GOT3 (cell line): ENCODE data around the gene CYB5B.

ENCODE experiments used
- DNase-seq: peaks from one replicate; lab custom pipeline; 2025; ENCODE audit warnings: mixed read lengths; lab: John Stamatoyannopoulos, UW

CYB5B gene

GRCh38 chr16:69486724-69487123 lies 62.3 kb downstream of the CYB5B start:
- no peak for DNase-seq

GRCh38 chr16:69490707-69491324 lies 66.4 kb downstream of the CYB5B start:
- DNase-seq: no peak

GRCh38 chr16:69494991-69495392 lies 70.6 kb downstream of the CYB5B start:
- no peak for DNase-seq

GRCh38 chr16:69495821-69496220 lies 71.4 kb downstream of the CYB5B start:
- no peak for DNase-seq

GRCh38 chr16:69496376-69496775 lies 72.0 kb downstream of the CYB5B start:
- no peak for DNase-seq

GRCh38 chr16:69496896-69497295 lies 72.5 kb downstream of the CYB5B start:
- DNase-seq: no peak

- DNase-seq: no peak
Measured at GRCh38 chr16:69497876-69498596, 73.6 kb downstream of the CYB5B start.

- no peak for DNase-seq
Measured at GRCh38 chr16:69498926-69499325, 74.5 kb downstream of the CYB5B start.

- DNase-seq: no peak
Measured at GRCh38 chr16:69499541-69500230, 75.3 kb downstream of the CYB5B start.

- no peak for DNase-seq
Measured at GRCh38 chr16:69500496-69500895, 76.1 kb downstream of the CYB5B start.

GRCh38 chr16:69501956-69502745 lies 77.7 kb downstream of the CYB5B start:
- DNase-seq: no peak

GRCh38 chr16:69503244-69503643 lies 78.8 kb downstream of the CYB5B start:
- no peak for DNase-seq

- no peak for DNase-seq
Measured at GRCh38 chr16:69508033-69508755, 83.8 kb downstream of the CYB5B start.

- no peak for DNase-seq
Measured at GRCh38 chr16:69509125-69509524, 84.7 kb downstream of the CYB5B start.

- DNase-seq: no peak
Measured at GRCh38 chr16:69511651-69512050, 87.2 kb downstream of the CYB5B start.

GRCh38 chr16:69513180-69513966 lies 89.0 kb downstream of the CYB5B start:
- DNase-seq: no peak

GRCh38 chr16:69514356-69514755 lies 89.9 kb downstream of the CYB5B start:
- no peak for DNase-seq
